ENCODE data around the gene IRX2.
A peak's percentile ranks its signal among the peaks of the same experiment; 100 is the strongest.

The IRX2 gene

GRCh38 chr5:2750026-2750757 is 1.3 kb downstream of the IRX2 start:
- H3K4me3 ChIP-seq (ENCODE audit: low read depth, low read length) = peak overlapping the region; percentile 77
- DNase-seq (ENCODE audit: low read depth, low spot score) = no peak
- POLR2A ChIA-PET = interaction anchor here (0.8 to 6.0 kb wide), 5 partner anchors 10 to 951 kb away, joined by 4 to 40 read pairs (median 13); partner anchors contain the start of gene IRX1
- TF ChIP-seq, protein P1, sequence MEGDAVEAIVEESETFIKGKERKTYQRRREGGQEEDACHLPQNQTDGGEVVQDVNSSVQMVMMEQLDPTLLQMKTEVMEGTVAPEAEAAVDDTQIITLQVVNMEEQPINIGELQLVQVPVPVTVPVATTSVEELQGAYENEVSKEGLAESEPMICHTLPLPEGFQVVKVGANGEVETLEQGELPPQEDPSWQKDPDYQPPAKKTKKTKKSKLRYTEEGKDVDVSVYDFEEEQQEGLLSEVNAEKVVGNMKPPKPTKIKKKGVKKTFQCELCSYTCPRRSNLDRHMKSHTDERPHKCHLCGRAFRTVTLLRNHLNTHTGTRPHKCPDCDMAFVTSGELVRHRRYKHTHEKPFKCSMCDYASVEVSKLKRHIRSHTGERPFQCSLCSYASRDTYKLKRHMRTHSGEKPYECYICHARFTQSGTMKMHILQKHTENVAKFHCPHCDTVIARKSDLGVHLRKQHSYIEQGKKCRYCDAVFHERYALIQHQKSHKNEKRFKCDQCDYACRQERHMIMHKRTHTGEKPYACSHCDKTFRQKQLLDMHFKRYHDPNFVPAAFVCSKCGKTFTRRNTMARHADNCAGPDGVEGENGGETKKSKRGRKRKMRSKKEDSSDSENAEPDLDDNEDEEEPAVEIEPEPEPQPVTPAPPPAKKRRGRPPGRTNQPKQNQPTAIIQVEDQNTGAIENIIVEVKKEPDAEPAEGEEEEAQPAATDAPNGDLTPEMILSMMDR (IDR thresholded peaks at IDR 0.05; ENCODE audit: insufficient read depth, low read length, missing control alignments) = no peak
- CTCF ChIA-PET = interaction anchor here (1.0 to 1.3 kb wide), 2 partner anchors 9 to 848 kb away, joined by 3 to 4 read pairs; no protein-coding TSS in a partner anchor

- CTCF ChIA-PET = interaction anchor here (1.0 to 1.3 kb wide), 2 partner anchors 8 to 849 kb away, joined by 3 to 4 read pairs; no protein-coding TSS in a partner anchor
- H3K4me3 ChIP-seq (ENCODE audit: low read depth, low read length) = peak overlapping the region; percentile 77
- TF ChIP-seq, protein P1 (IDR thresholded peaks at IDR 0.05; ENCODE audit: insufficient read depth, low read length, missing control alignments) = no peak
- POLR2A ChIA-PET = interaction anchor here (0.8 to 6.0 kb wide), 5 partner anchors 9 to 951 kb away, joined by 4 to 40 read pairs (median 13); partner anchors contain the start of gene IRX1
- no peak for DNase-seq (ENCODE audit: low read depth, low spot score)
Observed at GRCh38 chr5:2749514-2750025, 1.9 kb downstream of the IRX2 start.

DNA sequence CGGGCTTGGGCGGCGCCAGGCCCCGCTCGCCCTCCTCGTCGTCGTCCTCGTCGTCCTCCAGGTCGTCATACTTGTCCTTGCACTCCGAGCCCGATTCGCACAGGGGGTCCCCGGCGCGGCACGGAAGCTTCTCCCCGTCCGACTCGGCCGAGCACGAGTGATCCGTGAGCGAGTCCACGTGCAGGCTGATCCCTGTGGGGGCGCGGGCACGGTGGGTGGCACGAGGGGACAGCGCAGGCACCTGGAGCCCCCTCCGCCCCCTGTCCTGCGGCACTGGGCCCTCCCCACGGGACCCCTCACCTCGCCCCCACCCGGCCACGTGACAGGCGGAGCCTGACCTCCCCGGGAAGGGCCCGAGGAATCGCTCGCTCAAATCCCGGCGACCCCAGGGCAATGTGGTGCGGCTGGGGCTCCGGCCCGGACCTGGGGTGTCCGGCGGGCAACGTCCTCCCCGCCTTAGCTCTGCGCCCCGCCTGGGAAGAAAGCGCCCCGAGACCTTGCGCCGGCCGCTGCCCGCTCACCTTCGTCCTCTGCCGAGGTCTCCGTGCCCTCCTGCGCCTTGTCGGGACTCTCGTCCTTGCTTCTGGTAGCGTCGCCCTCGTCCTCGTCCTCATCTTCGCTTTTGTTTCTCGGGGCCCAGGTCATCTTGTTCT is 2.5 kb downstream of the IRX2 start:
- no peak for DNase-seq (ENCODE audit: low read depth, low spot score)
- TF ChIP-seq, protein P1 (IDR thresholded peaks at IDR 0.05; ENCODE audit: insufficient read depth, low read length, missing control alignments) = no peak
- peak overlapping the region; percentile 77 for H3K4me3 ChIP-seq (ENCODE audit: low read depth, low read length)
- CTCF ChIA-PET = no interaction called here
- POLR2A ChIA-PET = interaction anchor here (0.8 to 6.0 kb wide), 5 partner anchors 9 to 950 kb away, joined by 4 to 40 read pairs (median 5); partner anchors contain the start of gene IRX1

- POLR2A ChIA-PET = interaction anchor here (0.9 to 6.0 kb wide), 2 partner anchors 8 to 850 kb away, joined by 4 to 40 read pairs; no protein-coding TSS in a partner anchor
- peak overlapping the region; percentile 77 for H3K4me3 ChIP-seq (ENCODE audit: low read depth, low read length)
- TF ChIP-seq, protein P1 (IDR thresholded peaks at IDR 0.05; ENCODE audit: insufficient read depth, low read length, missing control alignments) = no peak
- CTCF ChIA-PET = no interaction called here
- DNase-seq (ENCODE audit: low read depth, low spot score) = no peak
Observed at GRCh38 chr5:2748179-2748860, 3.2 kb downstream of the IRX2 start.

DNA sequence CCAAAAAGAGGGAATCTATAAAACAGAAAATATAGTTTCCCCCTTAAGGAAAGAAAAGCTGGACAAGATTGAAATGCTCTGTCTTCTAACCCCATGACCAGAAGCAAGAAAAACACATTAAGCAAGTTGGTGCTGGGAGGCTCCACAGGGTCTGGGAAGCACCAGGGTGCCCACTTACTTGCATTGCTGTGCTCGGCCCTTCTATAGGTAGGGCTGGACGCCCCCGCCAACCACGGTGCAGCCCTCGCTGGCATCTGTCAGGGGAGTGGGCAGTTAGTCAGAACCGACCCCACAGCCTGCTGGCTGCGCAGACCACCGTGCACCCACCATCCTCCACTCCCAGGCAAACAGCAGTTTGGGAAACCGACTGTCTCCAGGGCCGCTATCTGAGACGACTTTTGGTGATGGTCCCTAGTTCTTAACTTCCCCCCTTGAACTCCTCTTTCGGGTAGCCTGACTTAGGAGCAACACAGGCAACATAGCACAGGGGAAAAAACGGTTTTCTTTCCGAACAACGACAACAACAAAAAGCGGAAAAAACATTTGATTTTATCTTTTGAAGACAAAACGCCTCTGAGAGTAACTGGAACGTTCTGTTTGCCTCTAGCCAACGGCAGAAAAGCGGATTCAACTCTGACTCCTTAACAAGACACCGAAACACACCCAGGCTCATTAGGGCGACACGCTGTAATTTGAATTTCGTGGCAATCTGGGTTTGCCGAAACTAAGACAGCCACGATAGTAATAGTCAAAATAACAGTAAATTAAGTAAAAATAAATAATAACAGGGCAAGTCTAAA is 3.9 kb downstream of the IRX2 start:
- DNase-seq (ENCODE audit: low read depth, low spot score) = no peak
- POLR2A ChIA-PET = no interaction called here
- TF ChIP-seq, protein P1 (IDR thresholded peaks at IDR 0.05; ENCODE audit: insufficient read depth, low read length, missing control alignments) = no peak
- CTCF ChIA-PET = interaction anchor here (1.3 kb wide), 1 partner anchor 853 kb away, joined by 3 read pairs; no protein-coding TSS in a partner anchor
- H3K4me3 ChIP-seq (ENCODE audit: low read depth, low read length) = peak overlapping the region; percentile 77

Measured in AG04449 (cell line).